Activated CD4-positive, alpha-beta T cell treated with anti-CD3 and anti-CD28 coated beads, Interleukin-10, Interleukin-2, amounts not matched to agents 100 ng/mL and 50 ng/mL, durations not matched to agents 16 hours and 8 hours (primary cell): ENCODE measurements around the gene UNC13D.
"Not testable (repeated sequence)": the region's sequence is repeated elsewhere in the genome, so short reads cannot be mapped to it uniquely, and the experiment has no call there.

Experiments
- DNase-seq: peaks from one replicate; pipeline ENCODE4 v3.0.0-alpha.2; 2020

The UNC13D gene

GRCh38 chr17:75791254-75791653 lies 53.0 kb downstream of the UNC13D start:
- DNase-seq: no peak

DNA sequence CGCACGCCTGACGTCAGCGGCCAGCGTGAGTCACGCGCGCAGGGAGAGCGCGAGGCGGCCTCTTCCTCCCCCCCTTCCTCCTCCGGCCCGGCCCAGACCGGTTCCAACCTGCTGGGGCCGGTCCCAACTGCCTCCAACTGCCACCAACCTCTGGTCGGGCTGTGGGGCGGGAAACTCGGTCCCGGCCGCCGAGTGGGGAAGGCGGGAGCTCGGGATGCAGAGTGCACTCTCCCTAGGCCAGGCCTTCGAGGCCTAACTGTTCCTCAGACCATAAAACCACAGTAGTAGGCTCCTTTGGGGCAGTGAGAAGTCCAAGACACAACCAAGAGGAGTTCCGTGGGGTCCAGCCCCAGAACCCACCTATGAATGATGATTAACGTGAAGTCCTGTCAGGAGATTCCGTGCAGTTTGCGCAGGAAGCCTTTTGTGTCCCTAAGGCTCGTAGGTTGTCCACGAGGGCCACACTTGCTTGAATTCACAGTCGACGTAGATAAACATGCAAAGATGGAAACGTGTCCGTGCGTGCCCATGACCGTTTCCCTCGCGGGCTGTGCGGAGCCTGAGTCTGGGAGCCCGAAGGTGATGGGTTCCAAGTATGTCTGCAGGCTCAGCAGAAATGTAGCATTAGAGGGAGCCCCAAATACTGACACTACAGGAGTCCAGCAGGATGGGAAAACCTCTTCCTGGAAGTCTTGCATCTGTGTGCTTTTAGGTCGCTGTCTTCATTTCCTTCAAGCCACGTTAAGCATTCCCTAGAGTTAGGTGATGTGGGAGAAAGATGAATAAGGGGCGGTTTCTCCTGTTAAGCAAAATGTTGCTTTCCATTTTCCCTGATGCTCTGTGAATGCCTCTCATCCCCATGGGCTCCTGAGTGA lies 59.0 kb downstream of the UNC13D start:
- DNase-seq: peak; percentile 96

- DNase-seq: peak; percentile 99
Observed at GRCh38 chr17:75784473-75785015, 59.7 kb downstream of the UNC13D start, which contains the start of gene UNK. UNK (plus strand) TSS chr17:75784806; CDS start chr17:75784881, 75 bp downstream.

DNA sequence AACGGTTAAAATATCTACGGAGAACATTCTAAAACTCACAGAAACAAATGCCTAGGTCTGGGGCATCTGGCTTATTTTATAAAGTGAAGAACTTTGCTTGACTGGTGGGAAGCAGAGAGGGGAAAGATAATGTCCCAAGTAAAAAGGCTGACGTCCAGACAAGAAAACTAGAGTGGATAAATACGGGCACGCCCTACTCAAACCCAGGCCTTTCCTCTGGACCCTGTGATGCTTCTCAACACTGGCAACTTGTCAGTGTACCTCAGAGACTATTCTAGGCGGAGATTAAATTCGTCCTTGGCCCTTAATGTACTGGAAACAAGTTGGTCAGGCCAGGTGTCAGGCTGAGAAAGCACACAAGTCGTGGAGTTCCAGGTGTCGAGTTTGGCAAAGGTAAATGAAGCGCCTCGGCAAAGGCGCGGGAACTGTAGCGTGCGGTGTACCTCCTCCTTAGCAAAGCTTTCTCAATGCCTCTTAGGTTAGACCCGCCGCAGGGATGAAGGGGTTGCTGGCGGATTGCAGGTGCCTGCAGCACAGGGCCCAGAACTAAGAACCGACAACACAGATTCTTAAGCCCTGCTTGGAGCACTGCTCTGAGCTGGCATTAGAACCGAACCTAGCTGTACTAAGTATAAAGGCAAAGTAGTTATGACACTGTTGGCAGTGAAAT lies 60.3 kb downstream of the UNC13D start:
- no peak for DNase-seq

DNA sequence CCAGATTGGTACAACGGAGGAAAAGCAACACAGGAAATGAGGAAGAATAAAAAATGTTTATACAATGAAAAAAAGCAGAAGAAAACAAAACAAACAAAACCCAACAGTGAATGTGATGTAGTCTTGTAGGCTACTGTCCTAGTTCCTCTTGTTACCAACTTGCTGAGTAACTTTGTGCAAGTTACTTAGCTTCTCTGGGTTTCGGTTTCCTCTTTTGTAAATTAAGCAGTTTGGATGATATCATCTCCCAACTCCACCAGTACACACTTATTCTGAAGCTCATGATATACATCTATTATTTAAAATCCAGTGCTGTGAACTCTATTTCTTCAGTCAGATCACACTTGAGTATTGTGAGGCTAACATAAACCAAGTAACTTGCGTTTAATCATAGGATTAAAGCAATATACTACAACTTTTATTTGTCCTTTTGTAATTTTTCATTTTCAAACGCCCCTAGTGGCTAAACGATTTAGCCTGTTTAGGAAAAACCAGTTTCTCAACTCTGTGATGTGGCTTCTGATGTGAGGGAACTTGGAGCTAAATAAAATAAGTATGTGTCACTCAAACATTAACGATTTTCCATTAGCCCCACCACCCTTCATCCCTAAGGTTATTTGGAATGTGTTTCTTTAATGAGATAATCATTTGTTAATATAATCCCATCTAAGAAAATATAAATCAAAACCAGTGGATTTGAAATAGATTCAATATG lies 61.0 kb downstream of the UNC13D start:
- peak; percentile 89 for DNase-seq

GRCh38 chr17:75779987-75780889 lies 64.0 kb downstream of the UNC13D start:
- no peak for DNase-seq

DNA sequence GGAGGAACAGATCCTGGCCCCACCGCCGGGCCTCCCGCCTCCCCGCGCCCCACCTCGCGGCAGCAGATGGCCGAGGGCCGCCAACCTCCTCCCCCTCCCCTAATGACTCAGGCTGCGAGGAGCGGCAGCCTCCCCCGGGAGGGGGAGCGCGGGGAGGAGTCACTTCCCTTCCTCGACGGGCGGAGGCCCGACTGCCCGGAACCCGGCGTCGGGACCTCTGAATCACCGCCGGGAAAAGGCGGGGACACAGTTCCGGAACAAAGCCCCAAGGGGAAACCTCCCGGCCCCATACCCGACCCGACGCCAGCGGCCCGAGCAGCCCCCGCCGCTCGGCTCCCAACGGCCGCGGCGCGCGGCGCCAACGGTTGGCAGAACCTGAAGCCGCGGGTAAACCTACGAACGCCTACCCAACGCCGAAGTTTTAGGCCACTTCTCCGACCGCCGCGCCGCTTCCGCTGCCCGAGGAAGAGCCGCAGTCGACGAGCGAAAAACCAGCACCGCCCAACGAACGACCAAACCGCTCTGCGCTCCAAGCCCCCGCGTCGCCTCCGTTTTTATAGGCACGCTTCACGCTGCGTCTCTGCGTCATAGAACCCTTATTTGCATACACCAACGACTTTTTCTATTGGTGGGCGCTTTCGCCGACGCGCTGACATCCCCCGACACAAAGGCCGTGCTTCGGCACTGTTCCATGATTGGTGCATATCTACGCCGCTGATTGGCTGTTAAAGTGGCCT lies 64.8 kb downstream of the UNC13D start:
- peak; percentile 99 for DNase-seq

DNA sequence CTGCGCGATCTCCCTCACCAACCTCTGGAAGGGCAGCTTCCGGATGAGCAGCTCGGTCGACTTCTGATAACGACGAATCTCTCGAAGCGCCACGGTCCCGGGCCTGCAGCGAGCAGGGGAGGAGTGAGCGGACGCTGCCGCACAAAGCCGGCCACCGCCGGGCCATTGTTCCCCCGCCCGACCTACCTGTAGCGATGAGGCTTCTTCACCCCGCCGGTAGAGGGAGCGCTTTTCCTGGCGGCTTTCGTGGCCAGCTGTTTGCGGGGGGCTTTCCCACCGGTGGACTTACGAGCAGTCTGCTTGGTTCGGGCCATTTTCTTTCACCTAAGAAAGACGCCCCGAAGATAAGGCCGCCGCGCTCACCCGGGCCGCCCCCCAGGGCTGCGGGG lies 65.3 kb downstream of the UNC13D start:
- peak; percentile 83 for DNase-seq

DNA sequence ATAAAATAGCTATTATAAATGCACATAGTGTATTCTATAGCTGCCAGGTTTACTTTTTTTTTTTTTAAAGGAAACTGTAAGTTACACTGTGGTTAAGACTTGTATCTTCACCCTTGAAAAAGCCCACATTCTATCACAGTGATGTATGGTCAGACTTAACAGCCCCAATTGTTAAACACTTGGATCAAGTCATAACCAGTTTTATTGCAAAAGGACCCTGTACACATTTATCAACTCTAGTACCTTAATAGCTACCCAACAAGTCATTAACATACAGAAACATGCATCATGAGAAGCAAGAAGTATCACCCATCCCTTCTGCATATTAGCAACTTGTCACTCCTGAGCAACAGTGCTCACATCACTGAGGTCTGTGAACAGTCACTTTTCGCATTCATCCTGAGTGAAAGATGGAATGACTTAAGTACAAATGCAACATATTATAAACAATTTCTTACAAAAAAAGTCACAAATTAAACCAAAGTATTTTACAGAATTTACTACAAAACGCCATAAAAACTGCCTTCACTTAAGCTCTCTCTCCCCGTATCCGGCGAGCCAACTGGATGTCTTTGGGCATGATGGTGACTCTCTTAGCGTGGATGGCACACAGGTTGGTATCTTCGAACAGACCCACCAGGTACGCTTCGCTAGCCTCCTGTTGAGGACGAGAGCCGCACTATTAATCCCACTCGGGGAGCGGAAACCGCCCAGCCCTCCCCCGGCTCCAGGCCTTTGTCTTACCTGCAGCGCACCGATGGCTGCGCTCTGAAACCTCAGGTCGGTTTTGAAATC lies 65.9 kb downstream of the UNC13D start:
- DNase-seq: not testable (repeated sequence)

DNA sequence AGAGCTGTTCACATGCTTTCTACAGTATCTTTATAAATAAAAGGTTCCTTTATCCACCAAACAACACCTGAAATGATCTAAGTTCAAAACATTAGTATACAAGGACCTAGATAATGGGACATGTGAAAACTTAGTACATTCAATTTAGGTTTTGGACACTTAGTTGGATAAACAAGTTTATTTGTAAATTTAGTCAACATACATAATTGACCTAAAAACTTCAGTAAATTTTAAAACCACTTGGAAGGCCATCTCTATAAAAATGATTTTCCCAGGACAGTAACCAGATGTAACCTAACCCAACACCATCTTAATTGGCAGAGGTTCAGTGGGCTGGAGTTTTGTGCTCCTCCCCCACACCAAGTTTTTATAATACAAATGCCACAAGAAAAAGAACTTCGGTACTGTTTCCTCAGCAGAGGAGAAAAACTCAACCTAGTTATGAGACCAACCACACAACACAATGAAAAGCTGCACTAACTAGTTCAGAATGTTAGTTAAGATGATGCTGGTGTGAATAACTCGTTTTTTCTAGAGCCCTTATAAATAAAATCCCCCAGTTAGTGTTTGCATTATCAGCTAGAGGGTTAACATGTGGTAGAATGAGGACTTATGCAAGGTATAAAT lies 66.8 kb downstream of the UNC13D start:
- no peak for DNase-seq
